Keratinocyte (primary cell): Measurements from ENCODE around the gene ZSWIM3.

Experiments used
- EZH2 ChIP-seq: IDR thresholded peaks from one replicate; pipeline ENCODE4 v1.6.1; 2012; ENCODE audit warnings: inconsistent platforms, mild to moderate bottlenecking, low read length, moderate library complexity
- TF ChIP-seq, protein P1 (sequence below), 3 experiments: IDR thresholded peaks in 1 of 3; conservative IDR thresholded peaks in 1 of 3; optimal IDR thresholded peaks in 1 of 3; 2 replicates in 2 of 3; 3 replicates in 1 of 3; pipeline versions ENCODE3 to v1.5.1; 2011; ENCODE audit warnings: low read length in 3 of 3, mild to moderate bottlenecking in 3 of 3, moderate library complexity in 2 of 3, control low read depth in 1 of 3, inconsistent platforms in 1 of 3; ENCODE audit not compliant: insufficient read depth in 2 of 3; ENCODE audit errors: extremely low read depth in 1 of 3

DNA sequence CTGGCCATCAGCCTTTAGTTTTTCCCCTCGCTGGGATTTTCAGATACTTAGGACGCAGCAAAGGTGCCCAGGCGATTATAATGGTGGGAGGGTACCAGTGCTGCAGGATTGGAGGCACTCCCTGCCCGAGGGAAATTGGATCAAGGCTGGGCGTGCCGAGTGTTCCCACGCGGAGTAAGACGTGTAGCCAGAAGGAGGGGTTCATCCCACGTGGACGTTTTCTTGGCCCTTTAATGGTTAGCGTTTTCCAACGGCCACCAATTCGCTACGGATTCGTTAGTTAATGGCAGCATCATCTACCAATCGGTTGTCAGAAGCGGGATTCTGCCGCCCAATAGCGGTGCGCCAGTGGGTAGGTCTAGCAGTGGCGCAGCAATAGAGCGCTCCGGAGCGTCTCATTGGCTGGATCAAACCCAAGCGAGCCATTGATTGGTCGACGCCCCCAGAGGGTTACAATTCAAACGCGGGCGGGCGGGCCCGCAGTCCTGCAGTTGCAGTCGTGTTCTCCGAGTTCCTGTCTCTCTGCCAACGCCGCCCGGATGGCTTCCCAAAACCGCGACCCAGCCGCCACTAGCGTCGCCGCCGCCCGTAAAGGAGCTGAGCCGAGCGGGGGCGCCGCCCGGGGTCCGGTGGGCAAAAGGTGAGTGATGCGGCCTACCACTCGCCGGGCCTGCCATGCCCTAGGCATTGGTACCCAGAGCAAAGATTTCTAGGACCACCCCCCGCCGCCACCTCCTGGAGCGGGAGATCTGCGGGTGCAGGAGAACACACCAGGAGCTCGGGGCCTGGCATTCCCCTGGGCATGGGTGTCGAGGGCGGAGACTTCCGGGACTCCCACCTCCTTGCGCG lies 45.0 kb upstream of the ZSWIM3 start, which contains the start of gene UBE2C:
- TF ChIP-seq, protein P1, sequence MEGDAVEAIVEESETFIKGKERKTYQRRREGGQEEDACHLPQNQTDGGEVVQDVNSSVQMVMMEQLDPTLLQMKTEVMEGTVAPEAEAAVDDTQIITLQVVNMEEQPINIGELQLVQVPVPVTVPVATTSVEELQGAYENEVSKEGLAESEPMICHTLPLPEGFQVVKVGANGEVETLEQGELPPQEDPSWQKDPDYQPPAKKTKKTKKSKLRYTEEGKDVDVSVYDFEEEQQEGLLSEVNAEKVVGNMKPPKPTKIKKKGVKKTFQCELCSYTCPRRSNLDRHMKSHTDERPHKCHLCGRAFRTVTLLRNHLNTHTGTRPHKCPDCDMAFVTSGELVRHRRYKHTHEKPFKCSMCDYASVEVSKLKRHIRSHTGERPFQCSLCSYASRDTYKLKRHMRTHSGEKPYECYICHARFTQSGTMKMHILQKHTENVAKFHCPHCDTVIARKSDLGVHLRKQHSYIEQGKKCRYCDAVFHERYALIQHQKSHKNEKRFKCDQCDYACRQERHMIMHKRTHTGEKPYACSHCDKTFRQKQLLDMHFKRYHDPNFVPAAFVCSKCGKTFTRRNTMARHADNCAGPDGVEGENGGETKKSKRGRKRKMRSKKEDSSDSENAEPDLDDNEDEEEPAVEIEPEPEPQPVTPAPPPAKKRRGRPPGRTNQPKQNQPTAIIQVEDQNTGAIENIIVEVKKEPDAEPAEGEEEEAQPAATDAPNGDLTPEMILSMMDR (optimal IDR thresholded peaks at IDR 0.05 in 1 of 3, IDR thresholded peaks at IDR 0.05 in 1 of 3, conservative IDR thresholded peaks at IDR 0.05 in 1 of 3; ENCODE audit: extremely low read depth in 1 of 3, insufficient read depth in 2 of 3, low read length in 3 of 3) = no peak
- TF ChIP-seq EZH2 = no peak
